ENCODE results near the gene CYP2E1.
A peak's percentile ranks its signal among the peaks of the same experiment; 100 is the strongest.
"Not testable (repeated sequence)": the region's sequence is repeated elsewhere in the genome, so short reads cannot be mapped to it uniquely, and the experiment has no call there.

The CYP2E1 gene

DNA sequence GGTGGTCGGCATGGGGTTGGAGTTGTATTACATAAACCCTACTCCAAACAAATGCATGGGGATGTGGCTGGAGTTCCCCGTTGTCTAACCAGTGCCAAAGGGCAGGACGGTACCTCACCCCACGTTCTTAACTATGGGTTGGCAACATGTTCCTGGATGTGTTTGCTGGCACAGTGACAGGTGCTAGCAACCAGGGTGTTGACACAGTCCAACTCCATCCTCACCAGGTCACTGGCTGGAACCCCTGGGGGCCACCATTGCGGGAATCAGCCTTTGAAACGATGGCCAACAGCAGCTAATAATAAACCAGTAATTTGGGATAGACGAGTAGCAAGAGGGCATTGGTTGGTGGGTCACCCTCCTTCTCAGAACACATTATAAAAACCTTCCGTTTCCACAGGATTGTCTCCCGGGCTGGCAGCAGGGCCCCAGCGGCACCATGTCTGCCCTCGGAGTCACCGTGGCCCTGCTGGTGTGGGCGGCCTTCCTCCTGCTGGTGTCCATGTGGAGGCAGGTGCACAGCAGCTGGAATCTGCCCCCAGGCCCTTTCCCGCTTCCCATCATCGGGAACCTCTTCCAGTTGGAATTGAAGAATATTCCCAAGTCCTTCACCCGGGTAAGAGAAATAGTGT, at the start of gene CYP2E1:
Gene CYP2E1, plus strand, starts transcription at position 407 of the 632 bp plus-strand sequence. Its CDS starts 33 bp downstream, at position 440.
- DNase-seq: no peak

DNA sequence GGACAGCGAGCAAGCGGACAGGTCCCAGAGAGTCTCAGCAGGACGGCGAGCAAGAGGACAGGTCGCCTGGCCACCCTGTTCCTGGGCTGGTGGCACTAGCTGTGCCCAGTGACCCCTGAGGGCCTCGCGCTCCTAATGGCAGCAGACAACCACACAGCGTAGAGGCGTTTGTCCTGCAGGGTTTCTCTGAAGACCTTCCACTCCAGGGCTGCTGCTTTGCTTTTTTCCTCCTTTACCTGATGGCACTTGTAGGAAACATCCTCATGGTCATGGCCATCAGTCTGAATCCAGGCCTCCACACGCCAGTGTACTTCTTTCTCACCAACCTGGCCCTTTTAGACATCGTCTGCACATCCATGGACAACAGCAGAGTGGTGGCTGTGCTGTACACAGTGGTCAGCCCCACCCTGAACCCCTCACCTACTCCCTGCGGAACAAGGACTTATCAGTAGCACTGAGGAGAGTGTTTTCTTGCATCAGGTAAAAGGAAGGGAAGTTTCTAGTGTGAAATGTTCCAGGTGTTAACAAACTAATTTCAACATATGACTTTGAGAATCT, 46.0 kb upstream of the CYP2E1 start:
- DNase-seq: no peak

DNA sequence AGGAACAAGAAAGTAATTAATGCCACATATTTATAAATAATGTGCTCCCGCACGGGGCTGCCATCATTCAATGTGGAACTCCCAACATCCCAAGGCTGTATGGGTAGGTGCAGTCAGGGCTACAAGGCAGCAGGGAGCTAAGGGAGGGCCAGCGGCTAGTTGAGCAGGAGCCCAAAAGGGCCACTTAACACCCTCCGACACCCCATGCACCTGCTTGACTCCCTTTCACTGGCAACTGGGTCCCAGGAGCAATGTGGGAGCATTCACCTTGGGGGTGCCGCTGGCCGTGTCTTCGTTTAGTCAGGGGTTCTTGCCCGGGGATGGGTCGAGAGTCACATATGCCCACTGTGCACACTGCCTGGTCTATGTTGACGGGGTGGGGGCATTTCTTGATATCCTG, 45.5 kb upstream of the CYP2E1 start:
- DNase-seq: no peak

DNA sequence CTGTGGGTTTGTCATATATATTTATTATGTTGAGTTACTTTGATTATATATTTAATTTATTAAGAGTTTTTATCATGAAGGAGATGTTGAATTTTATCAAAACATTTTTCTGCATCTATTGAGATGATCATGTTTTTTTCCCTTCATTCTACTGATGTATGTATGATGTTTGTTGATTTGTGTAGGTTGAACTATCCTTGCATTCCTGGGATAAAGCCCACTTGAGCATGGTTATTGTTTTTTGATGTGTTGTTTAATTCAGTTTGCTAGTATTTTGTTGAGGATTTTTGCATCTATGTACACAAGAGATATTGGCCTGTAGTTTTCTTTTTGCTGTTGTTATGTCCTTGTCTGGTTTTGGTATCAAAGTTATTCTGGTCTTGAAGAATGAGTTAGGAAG, 42.3 kb upstream of the CYP2E1 start:
- no peak for DNase-seq

DNA sequence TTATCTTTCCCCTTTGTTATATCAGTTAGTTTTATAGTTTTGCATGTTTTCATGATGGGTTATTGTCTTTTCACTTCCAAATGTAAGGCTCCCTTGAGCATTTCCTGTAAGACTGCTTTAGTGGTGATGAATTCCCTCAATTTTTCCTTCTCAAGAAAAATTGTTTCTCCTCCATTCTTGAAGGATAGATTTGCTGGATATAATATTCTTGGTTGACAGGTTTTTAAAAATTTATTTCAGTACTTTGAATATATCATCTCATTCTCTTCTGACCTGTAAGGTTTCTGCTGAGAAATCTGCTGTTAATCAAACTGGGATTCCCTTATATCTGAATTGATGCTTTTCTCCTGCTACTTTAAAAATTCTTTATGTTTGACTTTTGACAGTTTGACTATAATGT, 40.1 kb upstream of the CYP2E1 start:
- DNase-seq: no peak

DNA sequence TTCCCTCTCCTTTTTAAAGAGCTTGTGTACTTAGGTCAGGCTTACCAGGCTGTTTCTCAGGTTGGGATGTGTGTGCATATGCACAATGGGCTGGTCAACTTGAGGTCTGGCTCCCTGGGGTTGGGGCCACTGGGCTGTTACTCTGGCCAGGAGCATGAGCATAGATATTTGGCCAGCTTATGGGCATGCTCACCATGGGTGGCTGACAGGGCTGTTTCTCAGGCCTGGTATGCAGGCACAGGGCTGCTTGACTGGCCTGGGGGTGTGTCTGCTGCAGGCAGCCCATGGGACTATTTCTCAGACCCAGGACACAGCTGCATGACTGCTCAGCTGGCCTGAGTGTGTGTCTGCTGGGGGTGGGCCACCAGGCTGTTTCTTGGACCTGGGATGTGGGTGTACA, 38.8 kb upstream of the CYP2E1 start:
- DNase-seq: no peak

DNA sequence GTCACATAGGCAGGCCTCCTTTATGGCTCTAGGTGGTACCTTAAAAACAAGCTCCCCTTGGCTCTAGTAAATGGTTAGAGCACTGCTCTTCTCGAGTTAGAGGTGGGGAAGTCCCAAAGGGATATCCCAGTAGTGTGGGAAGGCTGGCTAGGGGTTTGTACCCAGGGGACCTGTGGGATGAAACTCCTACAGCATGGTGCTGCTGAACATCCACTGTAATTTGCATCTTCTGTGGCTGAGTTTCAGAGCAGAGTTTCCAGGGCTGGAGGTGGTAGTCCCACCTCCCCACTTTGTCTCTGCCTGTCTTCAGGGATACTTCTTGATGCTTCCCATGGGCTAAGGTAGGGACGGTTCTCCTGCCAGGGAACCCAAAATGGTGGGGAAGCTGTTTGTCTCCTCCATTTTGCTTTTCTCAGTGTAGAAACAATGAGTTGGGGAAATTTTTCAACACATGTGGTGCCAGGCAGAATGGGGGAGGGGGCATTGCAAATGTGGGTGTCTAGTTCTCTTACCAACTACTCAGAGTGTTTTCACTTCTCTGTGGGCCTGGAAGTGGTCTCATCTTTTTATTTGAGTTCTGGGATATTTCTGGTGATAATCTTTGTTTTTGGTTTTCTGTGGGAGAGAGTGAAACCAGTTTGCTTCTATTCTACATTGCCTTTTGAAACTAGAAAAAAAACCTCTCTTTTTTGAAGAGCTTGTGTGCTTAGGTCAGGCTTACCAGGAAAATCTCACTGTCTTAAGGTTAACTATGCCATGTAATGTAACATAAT, 37.2 kb upstream of the CYP2E1 start:
- DNase-seq: no peak

DNA sequence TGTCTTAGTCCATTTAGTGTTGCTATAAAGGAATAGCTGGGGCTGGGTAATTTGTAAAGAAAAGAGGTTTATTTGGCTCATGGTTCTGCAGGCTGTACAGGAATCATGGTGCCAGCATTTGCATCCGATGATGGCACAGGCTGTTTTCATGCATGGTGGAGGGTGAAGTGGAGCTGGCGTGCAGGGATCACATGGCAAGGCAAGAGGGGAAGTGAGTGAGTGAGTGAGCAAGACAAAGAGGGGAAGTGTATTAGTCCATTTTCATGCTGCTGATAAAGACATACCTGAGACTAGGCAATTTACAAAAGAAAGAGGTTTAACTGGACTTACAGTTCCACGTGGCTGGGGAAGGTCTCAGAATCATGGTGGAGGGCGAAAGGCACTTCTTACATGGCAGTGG, 33.6 kb upstream of the CYP2E1 start:
- not testable (repeated sequence) for DNase-seq

DNA sequence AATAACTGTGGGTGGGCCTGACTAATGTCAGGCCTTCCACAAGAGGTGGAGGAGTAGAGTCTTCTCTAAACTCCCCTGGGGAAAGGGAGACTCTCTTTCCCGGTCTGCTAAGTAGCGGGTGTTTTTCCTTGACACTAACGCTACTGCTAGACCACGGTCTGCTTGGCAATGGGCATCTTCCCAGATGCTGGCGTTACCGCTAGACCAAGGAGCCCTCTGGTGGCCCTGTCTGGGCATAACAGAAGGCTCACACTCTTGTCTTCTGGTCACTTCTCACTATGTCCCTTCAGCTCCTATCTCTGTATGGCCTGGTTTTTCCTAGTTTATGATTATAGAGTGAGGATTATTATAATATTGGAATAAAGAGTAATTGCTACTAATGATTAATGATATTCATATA, 29.8 kb upstream of the CYP2E1 start:
- peak; percentile 20 for DNase-seq

DNA sequence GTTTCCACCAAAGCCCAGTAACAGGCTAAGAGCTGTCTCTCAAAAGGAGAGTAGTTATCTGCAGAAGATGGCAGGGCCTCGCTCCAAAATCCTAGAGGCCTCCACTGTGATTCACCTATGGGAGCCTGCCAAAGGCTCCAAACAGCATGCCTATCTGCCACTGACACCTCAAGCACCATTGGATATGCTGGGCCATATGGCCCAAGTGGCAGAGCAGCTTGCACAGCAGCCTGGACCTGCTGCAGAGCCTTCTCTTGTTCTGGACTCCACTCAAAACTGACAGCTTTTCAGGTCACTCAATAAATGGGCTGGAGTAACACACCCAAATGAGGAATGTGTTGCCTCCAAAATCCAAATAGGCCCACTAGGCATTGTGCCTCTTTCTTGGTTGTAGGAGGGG, 28.0 kb upstream of the CYP2E1 start:
- DNase-seq: not testable (repeated sequence)

DNA sequence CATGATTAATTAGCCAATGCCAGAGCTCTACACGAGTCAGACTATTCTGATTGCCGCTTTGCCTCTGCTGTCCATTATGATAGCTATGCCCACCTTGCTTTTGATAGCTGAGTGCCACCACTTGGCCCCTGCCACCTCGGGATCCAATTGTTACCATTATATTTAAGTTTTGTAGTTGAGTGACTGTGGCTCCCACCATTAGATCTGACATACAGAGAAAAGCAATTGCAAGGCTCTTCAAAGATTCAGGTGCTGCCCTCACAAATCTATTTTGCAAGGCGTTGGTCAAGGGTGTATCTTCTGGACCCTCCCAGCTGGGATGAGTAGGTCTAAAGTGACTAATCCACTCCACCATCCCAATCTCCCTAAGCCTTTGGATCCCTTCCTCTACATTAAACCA, 26.3 kb upstream of the CYP2E1 start:
- not testable (repeated sequence) for DNase-seq

DNA sequence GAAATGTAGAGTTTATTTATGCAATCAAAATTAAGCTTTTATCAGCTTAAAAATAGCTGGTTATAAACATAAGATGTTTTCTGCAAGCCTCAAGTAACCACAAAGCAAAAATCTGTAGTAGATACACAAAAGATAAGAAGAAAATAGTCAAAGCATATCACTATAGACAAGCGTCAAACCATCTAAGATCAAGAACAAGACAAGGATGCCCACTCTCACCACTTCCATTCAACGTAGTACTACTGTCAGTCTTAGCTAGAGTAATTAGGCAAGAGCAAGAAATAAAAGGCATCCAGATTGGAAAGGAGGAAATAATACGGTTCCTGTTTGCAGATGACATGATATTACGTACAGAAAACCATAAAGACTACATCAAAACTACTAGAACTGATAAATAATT, 17.5 kb upstream of the CYP2E1 start:
- DNase-seq: peak; percentile 29

DNA sequence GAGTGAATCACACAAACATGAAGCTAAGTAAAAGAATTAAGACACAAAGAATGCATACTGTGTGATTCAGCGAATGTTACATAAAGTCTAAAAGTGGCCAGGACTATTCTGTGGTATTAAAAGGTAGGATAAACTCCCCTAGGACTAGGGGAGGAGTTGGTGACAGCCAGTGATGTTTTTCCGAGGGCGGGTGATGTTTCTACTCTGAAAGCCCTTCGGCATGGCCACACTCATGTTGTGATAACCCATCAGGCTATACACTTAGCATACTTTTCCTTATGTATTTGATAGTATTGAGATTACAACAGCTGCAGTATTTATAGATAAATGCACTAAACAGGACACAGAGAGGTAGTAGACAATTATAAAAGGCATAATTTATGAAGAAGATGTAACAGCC, 15.8 kb upstream of the CYP2E1 start:
- no peak for DNase-seq

DNA sequence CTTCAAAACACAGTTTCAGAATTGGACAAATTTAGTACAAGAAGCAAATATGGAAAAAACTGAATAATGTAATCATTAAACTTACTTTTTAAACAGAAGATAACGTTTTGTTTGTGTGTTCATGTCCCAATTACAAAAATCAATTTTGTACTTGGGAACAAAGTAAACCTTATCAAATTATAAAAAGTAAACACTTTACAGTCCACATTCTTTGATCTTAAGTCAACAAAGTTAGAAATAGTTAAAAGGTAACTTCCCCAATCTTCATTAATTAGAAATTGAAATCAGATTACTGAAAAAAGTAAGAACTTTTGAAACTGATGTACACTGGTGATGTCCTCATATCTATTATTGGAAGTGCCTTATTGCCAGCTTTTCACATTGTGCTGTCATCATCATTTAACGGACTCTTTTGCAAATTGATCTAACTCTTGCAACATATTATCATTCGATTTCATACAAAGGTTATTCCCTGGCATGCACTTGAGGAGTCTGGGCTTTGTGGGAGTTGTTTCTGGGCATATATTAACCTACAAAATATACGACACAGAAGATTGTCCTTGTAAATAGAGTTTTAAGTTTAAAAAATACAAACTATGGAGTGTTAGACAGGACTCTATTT, 15.1 kb upstream of the CYP2E1 start:
- no peak for DNase-seq

DNA sequence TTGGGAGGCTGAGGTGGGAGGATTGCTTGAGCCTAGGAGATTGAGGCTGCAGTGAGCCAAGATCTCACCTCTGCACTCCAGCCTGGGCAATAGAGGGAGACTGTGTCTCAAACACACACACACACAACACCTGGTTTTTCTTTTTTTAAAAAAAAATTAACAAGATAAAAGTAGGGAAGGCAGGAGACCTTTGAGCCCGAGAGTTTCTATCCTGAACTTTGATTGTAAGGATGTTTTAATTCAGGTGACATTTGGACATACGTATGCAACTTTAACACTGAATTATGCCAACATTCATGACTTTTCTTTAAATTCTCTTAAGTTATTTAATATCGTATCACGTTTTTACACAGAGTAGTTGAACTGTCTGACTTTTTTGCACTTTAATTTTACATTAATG, 11.7 kb upstream of the CYP2E1 start:
- DNase-seq: no peak

DNA sequence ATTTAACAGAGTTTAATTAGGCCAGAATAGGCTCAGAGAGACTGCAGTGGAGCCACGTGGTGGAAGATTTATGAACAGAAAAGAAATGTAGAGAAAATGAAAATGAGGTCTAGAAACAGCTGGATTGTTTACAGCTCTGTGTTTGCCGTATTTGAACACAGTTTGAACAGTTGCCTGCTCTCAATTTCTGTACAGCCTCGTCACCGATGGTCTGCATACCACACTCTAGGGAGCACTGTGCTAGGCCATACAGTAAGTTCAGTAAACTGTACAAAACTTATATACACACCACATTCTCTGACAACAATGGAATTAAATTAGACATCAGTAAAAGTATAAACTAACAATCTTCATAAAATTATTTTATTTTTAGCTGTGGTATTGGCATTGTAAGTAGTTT, 11.1 kb upstream of the CYP2E1 start:
- no peak for DNase-seq

DNA sequence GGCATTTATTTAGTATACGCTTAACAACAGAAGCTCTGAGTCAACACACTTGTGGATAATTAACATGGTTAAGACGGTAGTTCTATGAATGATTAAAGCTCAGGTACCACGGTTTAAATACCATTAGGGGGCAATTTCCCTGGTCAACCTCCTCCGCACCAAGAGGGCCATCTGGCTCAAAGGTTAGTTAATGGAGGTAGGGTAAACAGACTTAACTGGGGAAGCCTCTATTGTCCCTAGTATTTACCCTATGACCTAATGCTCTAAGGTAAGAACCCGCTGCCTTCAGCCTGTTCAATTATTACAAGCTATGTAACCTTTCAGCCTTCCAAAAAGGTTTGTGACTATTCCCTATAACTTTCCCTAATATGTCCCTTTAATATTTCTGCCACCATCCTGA, 8.6 kb upstream of the CYP2E1 start:
- DNase-seq: not testable (repeated sequence)

DNA sequence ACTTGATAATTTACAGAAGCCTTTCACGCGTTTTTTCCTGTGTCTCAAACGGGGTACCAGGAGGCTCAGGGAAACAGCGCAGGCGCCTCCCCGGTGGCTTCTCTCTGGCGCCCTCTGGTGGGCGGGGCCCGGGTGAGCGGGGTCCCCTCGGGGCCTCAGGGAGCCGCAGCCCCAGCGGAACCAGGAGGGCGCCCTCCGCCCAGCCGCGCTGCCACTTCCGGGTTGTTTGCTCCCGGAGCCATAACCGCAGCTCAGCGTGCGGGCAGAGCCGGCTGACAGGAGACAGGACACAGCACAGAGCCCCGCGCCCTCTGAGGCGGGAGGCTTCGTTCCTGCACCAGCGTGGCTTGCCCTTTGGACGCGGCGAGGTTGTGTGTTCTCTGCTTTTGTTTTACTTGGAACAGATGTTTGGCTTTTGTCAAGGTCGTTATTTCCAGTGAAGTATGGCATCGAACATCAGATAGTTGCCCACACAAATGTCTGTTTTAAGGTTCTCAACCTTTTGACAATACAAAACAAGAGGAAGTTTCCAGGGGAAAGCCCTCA, 6.9 kb upstream of the CYP2E1 start:
- DNase-seq: peak; percentile 91

DNA sequence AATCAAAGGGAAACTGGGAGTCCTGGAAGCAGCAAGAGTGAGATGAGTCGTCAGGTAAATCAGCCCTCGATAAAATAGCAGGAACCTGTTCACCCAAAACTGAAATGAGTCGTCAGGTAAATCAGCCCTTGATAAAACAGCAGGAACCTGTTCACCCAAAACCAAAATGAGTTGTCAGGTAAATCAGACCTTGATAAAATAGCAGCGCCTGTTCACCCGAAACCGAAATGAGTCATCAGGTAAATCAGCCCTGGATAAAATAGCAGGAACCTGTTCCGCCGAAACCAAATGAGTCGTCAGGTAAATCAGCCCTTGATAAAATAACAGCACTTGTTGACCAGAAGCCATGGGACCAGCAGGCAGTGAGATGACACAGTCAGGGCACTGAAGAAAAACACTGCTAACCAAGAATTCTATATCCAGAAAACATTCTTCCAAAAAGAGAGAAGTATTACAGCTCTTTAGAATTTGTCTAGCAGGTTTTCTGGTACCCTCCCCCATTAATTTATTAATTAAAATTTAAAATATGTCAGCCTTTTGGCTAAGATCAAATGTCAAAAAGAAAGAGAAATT, 3.4 kb upstream of the CYP2E1 start:
- DNase-seq: no peak

DNA sequence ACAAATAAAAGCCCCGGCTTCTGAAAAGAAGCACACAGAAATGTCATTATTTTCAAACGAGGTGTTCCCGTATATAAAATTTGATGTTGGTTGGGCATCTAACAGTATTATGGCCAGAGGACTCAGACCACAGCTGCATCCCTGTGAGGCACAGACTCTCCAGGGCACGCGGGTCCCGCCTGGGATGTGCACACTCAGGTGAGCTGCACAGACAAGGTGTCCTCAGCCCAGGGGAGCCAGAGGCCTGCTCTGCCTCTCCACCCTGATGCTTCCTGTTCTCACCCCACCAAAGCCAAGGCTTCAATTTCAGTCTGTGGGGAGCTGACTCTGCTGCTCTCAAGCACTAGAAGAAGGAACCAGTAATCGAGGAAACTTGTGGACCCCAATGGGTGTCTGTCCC, 1.7 kb upstream of the CYP2E1 start:
- no peak for DNase-seq

DNA sequence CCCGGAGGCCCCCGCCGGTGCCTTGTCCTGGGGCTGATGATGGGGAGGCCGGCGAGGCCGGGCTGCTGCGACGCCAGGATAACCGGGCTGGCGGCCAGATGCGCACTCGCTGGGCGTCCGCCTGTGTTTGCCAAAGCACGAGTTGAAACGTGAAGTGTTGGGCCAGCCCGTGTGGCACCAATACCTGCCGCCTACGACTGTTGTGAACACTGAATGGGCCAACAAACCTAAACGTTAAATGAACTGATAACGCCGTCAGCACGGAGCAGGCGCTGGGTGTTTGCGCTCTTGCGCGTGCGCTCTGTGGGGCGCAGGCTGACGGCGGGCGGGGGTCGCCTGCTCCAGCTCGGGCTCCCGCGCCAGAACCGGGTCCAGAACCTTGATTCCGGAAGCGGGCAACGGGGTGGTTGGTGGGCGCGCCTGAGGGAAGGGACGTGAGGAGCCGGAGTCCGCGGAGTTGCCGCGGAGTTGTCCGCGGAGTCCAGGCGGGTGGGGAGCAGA, 658 bp downstream of the CYP2E1 start:
- DNase-seq: peak; percentile 10

DNA sequence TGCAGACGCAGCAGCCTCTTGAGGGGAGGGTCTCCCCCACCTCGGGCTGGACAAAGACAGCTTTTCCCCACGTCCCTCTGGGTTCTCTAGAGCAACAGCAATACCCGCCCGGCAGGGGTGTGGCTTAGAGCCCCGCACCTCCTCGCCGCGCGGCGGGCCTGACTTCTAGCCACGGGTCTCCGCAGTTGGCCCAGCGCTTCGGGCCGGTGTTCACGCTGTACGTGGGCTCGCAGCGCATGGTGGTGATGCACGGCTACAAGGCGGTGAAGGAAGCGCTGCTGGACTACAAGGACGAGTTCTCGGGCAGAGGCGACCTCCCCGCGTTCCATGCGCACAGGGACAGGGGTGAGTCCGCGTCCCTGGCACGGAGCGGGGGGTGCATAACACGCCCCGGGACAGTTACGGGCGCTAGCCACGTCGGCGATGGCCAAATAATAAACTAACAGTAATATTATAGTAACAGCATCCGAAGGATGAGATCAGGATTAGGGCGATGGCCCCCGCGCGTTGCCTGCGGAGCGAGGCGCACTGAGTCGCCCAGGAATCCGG, 1.2 kb downstream of the CYP2E1 start:
- DNase-seq: no peak
